Kidney capillary endothelial cell (primary cell): Measurements from ENCODE around the gene SAG.

Experiments
- DNase-seq: peaks from one replicate; pipeline ENCODE4 v3.0.0-alpha.2; 2018; ENCODE audit warnings: low spot score

Gene SAG

DNA sequence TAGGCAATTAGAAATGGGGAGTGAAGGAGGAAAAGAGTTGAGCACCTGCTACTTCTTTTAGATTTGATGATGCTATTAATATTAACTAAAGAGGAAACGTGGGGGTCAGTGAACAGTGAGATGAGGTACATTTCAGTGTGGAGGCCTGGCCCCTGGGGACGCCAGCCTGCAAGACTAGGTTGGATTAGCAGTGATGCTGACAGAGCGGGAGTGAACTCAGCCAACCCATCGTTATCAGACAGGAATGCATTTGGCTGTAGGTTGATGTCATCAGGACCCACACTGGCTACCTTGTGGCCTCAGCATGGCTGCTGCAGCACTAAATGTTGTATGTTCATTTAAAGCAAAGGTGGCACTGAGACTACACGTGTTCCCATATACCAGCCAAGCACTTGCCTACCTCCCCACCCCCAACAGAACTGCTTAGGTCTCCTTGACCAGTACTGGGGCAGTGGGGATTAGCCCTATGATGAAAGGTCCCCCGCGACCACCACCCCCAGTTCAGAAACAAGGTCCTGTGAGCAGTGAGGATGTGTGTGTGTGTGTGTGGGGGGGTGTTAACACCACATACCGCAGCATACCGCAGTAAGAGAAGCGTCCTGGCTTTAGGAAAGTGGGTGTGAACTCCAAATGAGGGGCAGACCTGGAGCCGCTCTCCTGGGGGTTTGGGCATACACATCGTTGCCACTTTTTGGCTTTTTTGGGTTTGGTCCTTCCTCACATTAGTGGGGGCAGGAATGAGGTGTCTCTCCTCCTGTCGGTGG is 72.7 kb downstream of the SAG start:
- DNase-seq, result no peak

GRCh38 chr2:233380995-233381637 is 73.5 kb downstream of the SAG start:
- no peak for DNase-seq

DNA sequence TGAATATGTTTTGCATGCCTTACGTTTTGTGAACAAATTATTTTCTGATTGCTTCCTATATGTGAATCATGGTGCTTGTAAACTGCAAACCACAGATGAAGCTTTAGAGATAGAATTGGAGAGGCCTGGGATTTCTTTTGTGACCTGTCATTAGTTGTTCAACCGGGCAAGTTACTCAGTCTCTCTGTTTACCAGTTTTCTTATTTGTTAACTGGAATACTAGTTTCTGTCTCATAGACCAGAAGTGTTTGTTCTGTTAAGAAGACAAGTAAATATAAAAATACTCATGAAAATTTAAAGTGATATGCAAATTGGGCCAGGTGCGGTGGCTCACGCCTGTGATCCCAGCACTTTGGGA is 74.0 kb downstream of the SAG start:
- DNase-seq, result no peak

DNA sequence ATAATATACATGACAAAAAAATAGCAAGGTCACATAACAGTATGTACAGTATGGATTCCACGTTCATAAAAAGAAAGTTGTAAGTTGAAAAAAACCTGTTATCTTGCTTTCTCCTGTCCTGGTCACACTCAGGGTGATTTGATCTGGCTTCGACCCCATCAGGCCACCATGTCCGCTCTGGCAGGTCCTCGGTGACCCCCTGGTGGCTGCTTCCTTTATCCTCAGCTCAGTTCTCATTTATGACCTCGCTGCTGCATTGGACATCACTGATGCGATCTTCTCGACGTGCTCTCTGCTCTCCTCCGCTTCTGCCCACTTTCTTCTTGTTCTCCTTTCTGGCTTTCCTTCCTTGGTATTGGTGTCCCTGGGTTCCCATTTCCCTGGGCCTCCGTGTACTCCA is 76.4 kb downstream of the SAG start:
- no peak for DNase-seq

GRCh38 chr2:233384811-233385488 is 77.3 kb downstream of the SAG start:
- no peak for DNase-seq

DNA sequence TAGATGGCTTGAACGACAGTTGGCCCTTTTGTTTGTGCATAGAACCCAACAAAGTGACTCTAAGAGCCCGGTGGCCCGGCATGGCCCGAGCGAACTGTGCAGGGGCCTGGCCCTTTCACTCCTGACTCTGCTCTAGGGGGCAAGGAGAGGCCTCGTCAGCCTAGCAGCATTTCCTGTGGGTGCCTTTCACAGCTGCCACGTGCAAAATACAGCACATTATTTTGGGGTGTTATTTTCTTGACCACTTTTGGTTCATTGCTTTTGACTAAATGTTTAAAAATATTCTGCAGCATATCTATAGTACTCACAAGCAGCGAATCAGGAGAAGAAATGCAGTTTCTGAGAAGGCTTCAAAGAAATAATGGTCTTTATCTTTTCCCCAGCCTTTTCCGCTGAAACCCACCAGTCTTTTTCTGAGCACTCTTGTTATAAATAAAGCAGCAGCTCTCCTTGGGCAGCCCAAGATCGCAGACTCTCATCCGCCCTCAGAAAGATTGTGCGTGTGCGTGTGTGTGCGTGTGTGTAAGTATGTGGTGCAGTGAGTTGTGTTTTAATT is 78.0 kb downstream of the SAG start:
- no peak for DNase-seq

- no peak for DNase-seq
Measured at GRCh38 chr2:233386382-233387041, 78.9 kb downstream of the SAG start.

- no peak for DNase-seq
Measured at GRCh38 chr2:233387225-233387624, 79.6 kb downstream of the SAG start.

DNA sequence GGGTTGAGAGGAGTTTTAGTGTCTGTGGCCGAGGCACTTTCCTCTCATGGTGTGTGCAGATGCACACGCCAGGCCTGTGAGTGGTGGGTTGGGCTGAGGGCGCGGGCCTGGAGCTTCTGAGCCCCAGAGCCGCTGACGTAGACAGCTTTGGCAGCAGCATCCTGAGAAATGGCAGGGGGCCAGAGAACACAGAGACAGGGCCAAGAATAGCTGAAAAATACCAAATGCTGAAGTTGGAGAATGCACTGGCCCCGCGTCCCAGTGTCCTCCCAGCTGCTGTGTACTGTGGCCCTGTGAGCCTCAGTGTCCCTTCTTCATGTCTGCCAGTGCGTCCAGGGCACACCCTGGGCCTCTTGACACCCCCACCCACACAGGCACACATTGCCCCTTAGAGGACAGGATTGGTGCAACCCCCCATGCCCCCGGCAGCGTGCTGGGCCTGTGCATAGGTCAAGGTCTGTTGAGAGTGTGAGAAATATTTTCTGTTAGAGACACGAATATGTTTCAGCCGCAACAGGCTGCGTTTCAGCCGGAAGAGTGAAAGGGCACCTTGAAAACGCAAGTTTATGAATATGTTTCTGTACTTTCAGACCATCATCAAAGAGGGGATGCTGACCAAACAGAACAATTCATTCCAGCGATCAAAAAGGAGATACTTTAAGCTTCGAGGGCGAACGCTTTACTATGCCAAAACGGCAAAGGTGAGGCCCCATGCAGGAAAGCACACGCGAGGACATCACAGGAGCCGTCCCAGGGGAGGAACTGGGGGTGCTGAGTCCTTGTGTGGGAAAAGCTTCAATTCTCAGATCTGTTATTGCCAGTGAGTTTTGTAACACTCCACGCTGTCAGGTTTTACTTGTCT is 80.3 kb downstream of the SAG start:
- no peak for DNase-seq

GRCh38 chr2:233389601-233390125 is 82.0 kb downstream of the SAG start:
- no peak for DNase-seq

- DNase-seq, result no peak
Measured at GRCh38 chr2:233395687-233396086, 88.1 kb downstream of the SAG start.
